HepG2 (cell line): ENCODE results near the gene MPP3. TPM values are rescaled to one million over a fixed set of nuclear protein-coding genes. Genes with fewer than 3 reads are reported as not detected.
A peak's percentile ranks its signal among the peaks of the same experiment; 100 is the strongest.

Experiments
- ERF ChIP-seq: IDR thresholded peaks from 2 replicates; pipeline ENCODE4 v1.6.1; 2018; ENCODE audit warnings: missing biosample characterization, missing genetic modification reagents
- ETS1 ChIP-seq: sonication (generic); formaldehyde crosslinking; IDR thresholded peaks from 2 replicates; pipeline ENCODE4 v1.4.0; 2020; ENCODE audit warnings: missing genetic modification reagents
- GABPB1 ChIP-seq: IDR thresholded peaks from 2 replicates; pipeline ENCODE4 v1.6.1; 2016; ENCODE audit warnings: mild to moderate bottlenecking, missing genetic modification reagents, moderate library complexity, missing compliant biosample characterization
- HDAC1 ChIP-seq: sonication (generic); formaldehyde crosslinking; IDR thresholded peaks from 2 replicates; pipeline ENCODE4 v1.5.1; 2020; ENCODE audit warnings: mild to moderate bottlenecking, missing genetic modification reagents
- KAT8 ChIP-seq: IDR thresholded peaks from 2 replicates; pipeline ENCODE4 v1.6.1; 2016; ENCODE audit warnings: missing genetic modification reagents, missing compliant biosample characterization
- KDM1A ChIP-seq: IDR thresholded peaks from 2 replicates; pipeline ENCODE4 v1.6.1; 2016; ENCODE audit warnings: missing compliant biosample characterization
- MAFK ChIP-seq, 2 experiments: IDR thresholded peaks in 1 of 2; conservative IDR thresholded peaks in 1 of 2; 2 replicates each; pipeline ENCODE4 v1.6.1; 2011; ENCODE audit warnings: improper control_type of control experiment in 2 of 2, low read length in 2 of 2
- MAX ChIP-seq: IDR thresholded peaks from 2 replicates; pipeline ENCODE4 v1.6.1; 2012; ENCODE audit warnings: inconsistent platforms
- MLXIP ChIP-seq: sonication (generic); formaldehyde crosslinking; IDR thresholded peaks from 2 replicates; pipeline ENCODE4 v1.9.0; 2021; ENCODE audit warnings: missing genetic modification reagents, borderline replicate concordance
- NFKBIZ ChIP-seq: IDR thresholded peaks from 2 replicates; pipeline ENCODE4 v1.6.1; 2018; ENCODE audit warnings: missing genetic modification reagents, missing compliant biosample characterization
- NFYC ChIP-seq: IDR thresholded peaks from 2 replicates; pipeline ENCODE4 v1.6.1; 2016; ENCODE audit warnings: missing genetic modification reagents, missing compliant biosample characterization
- PHF5A ChIP-seq: IDR thresholded peaks from one replicate; pipeline ENCODE4 v1.6.1; 2018; ENCODE audit warnings: low read depth, missing genetic modification reagents; ENCODE audit not compliant: unreplicated experiment
- ZNF552 ChIP-seq: sonication (generic); formaldehyde crosslinking; IDR thresholded peaks from 2 replicates; pipeline ENCODE4 v1.9.0; 2022; ENCODE audit warnings: missing genetic modification reagents, mild to moderate bottlenecking, borderline replicate concordance
- ZXDC ChIP-seq: sonication (generic); formaldehyde crosslinking; IDR thresholded peaks from 2 replicates; pipeline ENCODE4 v1.5.0; 2020; ENCODE audit warnings: mild to moderate bottlenecking, missing genetic modification reagents
- polyA plus RNA-seq, 8 experiments: library from polyadenylated mRNA; depleted of rRNA in 3 of 8; stranded (reverse) in 7 of 8; unstranded in 1 of 8; fragments of >200 nt; fragmentation: Illumina TruSeq in 4 of 8; extraction: Trizol in 4 of 8; gene quantifications; 2 replicates each; pipeline versions ENCODE4 v1.2.1 to v1.2.3, GENCODE V29; 2011 to 2016; ENCODE audit warnings: low read depth in 4 of 8, missing spikeins in 1 of 8, mixed read lengths in 1 of 8; ENCODE audit not compliant: insufficient read depth in 1 of 8
- total RNA-seq, 5 experiments: library from RNA; depleted of rRNA; stranded (reverse); fragments of >200 nt; fragmentation: Illumina TruSeq; extraction: Trizol; gene quantifications; 2 replicates each; pipeline ENCODE4 v1.2.3, GENCODE V29; 2016; ENCODE audit warnings: low read depth in 1 of 5
- TF ChIP-seq, protein P1 (sequence below): sonication (generic); formaldehyde crosslinking; IDR thresholded peaks from 2 replicates; pipeline ENCODE4 v1.5.0; 2020; ENCODE audit warnings: missing genetic modification reagents
- TF ChIP-seq, protein P2 (sequence below): sonication (generic); formaldehyde crosslinking; IDR thresholded peaks from 2 replicates; pipeline ENCODE4 v1.5.1; 2020; ENCODE audit warnings: mild to moderate bottlenecking, missing genetic modification reagents, borderline replicate concordance
- TF ChIP-seq, protein P3 (sequence below): sonication (generic); formaldehyde crosslinking; IDR thresholded peaks from 2 replicates; pipeline ENCODE4 v1.8.1; 2023; ENCODE audit warnings: missing genetic modification reagents, mild to moderate bottlenecking, borderline replicate concordance
- TF ChIP-seq, protein P4 (sequence below): sonication (generic); formaldehyde crosslinking; IDR thresholded peaks from 2 replicates; pipeline ENCODE4 v1.8.0; 2022; ENCODE audit warnings: mild to moderate bottlenecking, missing genetic modification reagents, moderate library complexity

Gene MPP3
- total and polyA plus RNA-seq, 2 of the 13 experiments (the other 11 are each of a cell fraction or from before 2014, with no cell fraction given) = 0.91 to 1.8 TPM

DNA sequence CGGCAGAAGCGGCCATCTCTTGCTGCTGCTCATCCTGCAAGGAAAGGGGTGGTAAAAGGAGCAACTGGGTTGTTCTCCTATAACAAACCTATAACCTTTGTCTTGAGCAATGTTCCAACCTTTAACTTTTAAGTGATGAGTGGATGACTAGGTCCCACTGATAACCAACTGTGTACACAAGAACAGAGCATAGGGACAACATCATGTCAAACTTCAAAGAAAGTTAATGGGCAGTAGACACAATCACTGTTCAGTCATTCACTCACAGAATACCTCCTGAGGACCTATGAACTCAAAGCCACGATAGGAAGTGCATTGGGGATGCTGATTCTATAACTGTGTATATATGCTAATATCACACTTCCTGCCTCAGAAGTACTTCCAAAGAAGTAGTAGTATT is 31.1 kb downstream of the MPP3 start (continued):
- TF ChIP-seq ETS1 (CRISPR knock-in tag) = no peak
- peak; percentile 98 for TF ChIP-seq KDM1A
- no peak for TF ChIP-seq ZNF552 (CRISPR knock-in tag)
- TF ChIP-seq, protein P1, sequence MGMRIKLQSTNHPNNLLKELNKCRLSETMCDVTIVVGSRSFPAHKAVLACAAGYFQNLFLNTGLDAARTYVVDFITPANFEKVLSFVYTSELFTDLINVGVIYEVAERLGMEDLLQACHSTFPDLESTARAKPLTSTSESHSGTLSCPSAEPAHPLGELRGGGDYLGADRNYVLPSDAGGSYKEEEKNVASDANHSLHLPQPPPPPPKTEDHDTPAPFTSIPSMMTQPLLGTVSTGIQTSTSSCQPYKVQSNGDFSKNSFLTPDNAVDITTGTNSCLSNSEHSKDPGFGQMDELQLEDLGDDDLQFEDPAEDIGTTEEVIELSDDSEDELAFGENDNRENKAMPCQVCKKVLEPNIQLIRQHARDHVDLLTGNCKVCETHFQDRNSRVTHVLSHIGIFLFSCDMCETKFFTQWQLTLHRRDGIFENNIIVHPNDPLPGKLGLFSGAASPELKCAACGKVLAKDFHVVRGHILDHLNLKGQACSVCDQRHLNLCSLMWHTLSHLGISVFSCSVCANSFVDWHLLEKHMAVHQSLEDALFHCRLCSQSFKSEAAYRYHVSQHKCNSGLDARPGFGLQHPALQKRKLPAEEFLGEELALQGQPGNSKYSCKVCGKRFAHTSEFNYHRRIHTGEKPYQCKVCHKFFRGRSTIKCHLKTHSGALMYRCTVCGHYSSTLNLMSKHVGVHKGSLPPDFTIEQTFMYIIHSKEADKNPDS = no peak
- peak; percentile 34; the same call in 1 of the 2 replicates for TF ChIP-seq GABPB1 (CRISPR knock-in tag)
- peak; percentile 56 for TF ChIP-seq KAT8 (CRISPR knock-in tag)
- TF ChIP-seq MAX = peak; percentile 63; the same call in 1 of the 2 replicates
- TF ChIP-seq PHF5A (CRISPR knock-in tag) = peak; percentile 72
- no peak for TF ChIP-seq MAFK (conservative IDR thresholded peaks at IDR 0.05 in 1 of 2, IDR thresholded peaks at IDR 0.05 in 1 of 2; ENCODE audit: low read length in 2 of 2)
- peak; percentile 72; the same call in 1 of the 2 replicates for TF ChIP-seq NFKBIZ
- TF ChIP-seq, protein P2, sequence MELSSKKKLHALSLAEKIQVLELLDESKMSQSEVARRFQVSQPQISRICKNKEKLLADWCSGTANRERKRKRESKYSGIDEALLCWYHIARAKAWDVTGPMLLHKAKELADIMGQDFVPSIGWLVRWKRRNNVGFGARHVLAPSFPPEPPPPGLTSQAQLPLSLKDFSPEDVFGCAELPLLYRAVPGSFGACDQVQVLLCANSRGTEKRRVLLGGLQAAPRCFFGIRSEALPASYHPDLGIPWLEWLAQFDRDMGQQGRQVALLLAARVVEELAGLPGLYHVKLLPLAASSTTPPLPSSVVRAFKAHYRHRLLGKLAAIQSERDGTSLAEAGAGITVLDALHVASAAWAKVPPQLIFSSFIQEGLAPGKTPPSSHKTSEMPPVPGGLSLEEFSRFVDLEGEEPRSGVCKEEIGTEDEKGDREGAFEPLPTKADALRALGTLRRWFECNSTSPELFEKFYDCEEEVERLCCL = no peak
- peak; percentile 96 for TF ChIP-seq HDAC1 (CRISPR knock-in tag)
- TF ChIP-seq NFYC = no peak; the same call in 1 of the 2 replicates
- TF ChIP-seq ERF (CRISPR knock-in tag) = peak; percentile 78
- no peak for TF ChIP-seq ZXDC (CRISPR knock-in tag)
- TF ChIP-seq MLXIP (CRISPR knock-in tag) = no peak
- TF ChIP-seq, protein P3, sequence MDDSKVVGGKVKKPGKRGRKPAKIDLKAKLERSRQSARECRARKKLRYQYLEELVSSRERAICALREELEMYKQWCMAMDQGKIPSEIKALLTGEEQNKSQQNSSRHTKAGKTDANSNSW (CRISPR knock-in tag) = no peak
- TF ChIP-seq, protein P4, sequence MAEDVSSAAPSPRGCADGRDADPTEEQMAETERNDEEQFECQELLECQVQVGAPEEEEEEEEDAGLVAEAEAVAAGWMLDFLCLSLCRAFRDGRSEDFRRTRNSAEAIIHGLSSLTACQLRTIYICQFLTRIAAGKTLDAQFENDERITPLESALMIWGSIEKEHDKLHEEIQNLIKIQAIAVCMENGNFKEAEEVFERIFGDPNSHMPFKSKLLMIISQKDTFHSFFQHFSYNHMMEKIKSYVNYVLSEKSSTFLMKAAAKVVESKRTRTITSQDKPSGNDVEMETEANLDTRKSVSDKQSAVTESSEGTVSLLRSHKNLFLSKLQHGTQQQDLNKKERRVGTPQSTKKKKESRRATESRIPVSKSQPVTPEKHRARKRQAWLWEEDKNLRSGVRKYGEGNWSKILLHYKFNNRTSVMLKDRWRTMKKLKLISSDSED (CRISPR knock-in tag) = no peak
